ENCODE data around the gene NOX4. TPM values are rescaled to one million over a fixed set of nuclear protein-coding genes. Genes with fewer than 3 reads are reported as not detected.

The NOX4 gene
- total and polyA plus RNA-seq, 10 of the 15 experiments (the other 5 are each of a cell fraction or from before 2014, with no cell fraction given): not detected

DNA sequence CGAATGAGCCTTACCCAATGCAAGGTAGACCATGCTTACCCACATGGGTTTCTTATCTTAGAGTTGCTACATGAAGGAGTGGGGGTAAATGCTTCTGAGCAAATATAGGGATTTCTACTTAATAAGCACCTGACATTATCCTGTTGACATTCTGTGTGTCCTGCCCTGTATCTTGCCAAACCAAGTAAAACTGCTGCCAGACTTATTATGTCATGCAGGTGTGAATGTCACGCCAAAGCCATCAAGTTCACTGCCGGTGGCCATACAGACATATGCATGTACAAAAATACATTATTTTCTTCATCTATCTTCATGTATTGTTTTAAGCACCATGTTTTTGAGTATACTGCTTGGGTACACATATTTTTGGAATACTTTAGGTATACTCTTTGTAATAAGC, 70.2 kb downstream of the NOX4 start:
- H3K27ac ChIP-seq (ENCODE audit: control insufficient read depth, insufficient read depth): no peak overlapping the region
- ChIA-PET RAD21 (ENCODE audit: unreplicated experiment) (no interaction called here), CTCF (no interaction called here), SMC1A (ENCODE audit: uncharacterized antibody, unreplicated experiment) (no interaction called here), POLR2A (no interaction called here)
- H3K27me3 ChIP-seq (replicated peaks in 1 of 2; ENCODE audit: control insufficient read depth in 2 of 2, insufficient read depth in 2 of 2, low read length in 1 of 2): no peaks in the 10 kb centered on the region
- no peak for DNase-seq (ENCODE audit: low read depth, low spot score)
- no peaks in the 10 kb centered on the region for H3K4me1 ChIP-seq (ENCODE audit: control insufficient read depth, insufficient read depth, low read length)
- no peak overlapping the region for H2AFZ ChIP-seq (ENCODE audit: control insufficient read depth, low read depth, low read length)
- no peaks in the 10 kb centered on the region for H3K79me2 ChIP-seq (ENCODE audit: control insufficient read depth, insufficient read depth, low read length)
- in situ Hi-C loops (cut with MboI): no loop called here
- no peak overlapping the region for H3K4me2 ChIP-seq (ENCODE audit: control insufficient read depth, insufficient read depth)
- intact Hi-C loops (cut with micrococcal nuclease; ENCODE audit: unreplicated experiment): no loop called here
- WGBS (ENCODE audit: insufficient coverage, insufficient replicate concordance, low lambda C conversion rate, missing lambda C conversion rate): 29% methylated on average over 3 of the region's 3 CpGs
- H3K4me3 ChIP-seq: no peak overlapping the region
- no peaks in the 10 kb centered on the region for H4K20me1 ChIP-seq (ENCODE audit: control insufficient read depth, insufficient read depth)
- no peaks in the 10 kb centered on the region for H3K9me3 ChIP-seq (replicated peaks; ENCODE audit: control insufficient read depth, insufficient read depth, low read length)
- no peak for FAIRE-seq
- H3K9ac ChIP-seq (ENCODE audit: control insufficient read depth, insufficient read depth, low read length): no peak overlapping the region
- no peak for ATAC-seq
- TF ChIP-seq EP300 (IDR thresholded peaks at IDR 0.05; ENCODE audit: borderline replicate concordance in 1 of 2, control insufficient read depth in 1 of 2, low read depth in 2 of 2, low read length in 2 of 2): no peak
- TF ChIP-seq TCF3 (IDR thresholded peaks at IDR 0.05; ENCODE audit: borderline replicate concordance, insufficient read depth, low read depth, low read length): no peak
- TF ChIP-seq EGR1 (IDR thresholded peaks at IDR 0.05; ENCODE audit: borderline replicate concordance in 1 of 2, low read depth in 2 of 2, low read length in 2 of 2): no peak
- TF ChIP-seq, protein P1, sequence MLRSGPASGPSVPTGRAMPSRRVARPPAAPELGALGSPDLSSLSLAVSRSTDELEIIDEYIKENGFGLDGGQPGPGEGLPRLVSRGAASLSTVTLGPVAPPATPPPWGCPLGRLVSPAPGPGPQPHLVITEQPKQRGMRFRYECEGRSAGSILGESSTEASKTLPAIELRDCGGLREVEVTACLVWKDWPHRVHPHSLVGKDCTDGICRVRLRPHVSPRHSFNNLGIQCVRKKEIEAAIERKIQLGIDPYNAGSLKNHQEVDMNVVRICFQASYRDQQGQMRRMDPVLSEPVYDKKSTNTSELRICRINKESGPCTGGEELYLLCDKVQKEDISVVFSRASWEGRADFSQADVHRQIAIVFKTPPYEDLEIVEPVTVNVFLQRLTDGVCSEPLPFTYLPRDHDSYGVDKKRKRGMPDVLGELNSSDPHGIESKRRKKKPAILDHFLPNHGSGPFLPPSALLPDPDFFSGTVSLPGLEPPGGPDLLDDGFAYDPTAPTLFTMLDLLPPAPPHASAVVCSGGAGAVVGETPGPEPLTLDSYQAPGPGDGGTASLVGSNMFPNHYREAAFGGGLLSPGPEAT (IDR thresholded peaks at IDR 0.05; ENCODE audit: low read depth): no peak
- TF ChIP-seq GATAD2B (conservative IDR thresholded peaks at IDR 0.05; ENCODE audit: low read depth): no peak
- no peak for TF ChIP-seq HDGF (IDR thresholded peaks at IDR 0.05)
- no peak for TF ChIP-seq POLR2AphosphoS5 (IDR thresholded peaks at IDR 0.05; ENCODE audit: low read length)
- TF ChIP-seq SMAD5 (IDR thresholded peaks at IDR 0.05; ENCODE audit: low read depth): no peak
- H3K36me3 ChIP-seq (ENCODE audit: control insufficient read depth in 2 of 2, insufficient read depth in 2 of 2, low read length in 1 of 2): no peaks in the 10 kb centered on the region
- BruUV-seq (replicated peaks): no TSS peak

All from GM12878 (cell line).